Neural cell (in vitro differentiated cells): ENCODE data around the gene FAM107B.

ENCODE experiments used
- CTCF ChIP-seq: fragments of 450-650 bp; IDR thresholded peaks from 2 replicates; pipeline ENCODE4 v1.5.1; 2014; ENCODE audit warnings: antibody characterized with exemption, mild to moderate bottlenecking, moderate library complexity; ENCODE audit not compliant: poor library complexity, severe bottlenecking
- POLR2AphosphoS5 ChIP-seq: IDR thresholded peaks from 2 replicates; pipeline ENCODE4 v1.6.1; 2012
- TF ChIP-seq, protein P1 (sequence below): IDR thresholded peaks from 2 replicates; pipeline ENCODE4 v1.6.1; 2012; ENCODE audit warnings: borderline replicate concordance

GRCh38 chr10:14524691-14525324 lies 249.9 kb downstream of the FAM107B start:
- TF ChIP-seq CTCF (no peak), POLR2AphosphoS5 (no peak)
- TF ChIP-seq, protein P1, sequence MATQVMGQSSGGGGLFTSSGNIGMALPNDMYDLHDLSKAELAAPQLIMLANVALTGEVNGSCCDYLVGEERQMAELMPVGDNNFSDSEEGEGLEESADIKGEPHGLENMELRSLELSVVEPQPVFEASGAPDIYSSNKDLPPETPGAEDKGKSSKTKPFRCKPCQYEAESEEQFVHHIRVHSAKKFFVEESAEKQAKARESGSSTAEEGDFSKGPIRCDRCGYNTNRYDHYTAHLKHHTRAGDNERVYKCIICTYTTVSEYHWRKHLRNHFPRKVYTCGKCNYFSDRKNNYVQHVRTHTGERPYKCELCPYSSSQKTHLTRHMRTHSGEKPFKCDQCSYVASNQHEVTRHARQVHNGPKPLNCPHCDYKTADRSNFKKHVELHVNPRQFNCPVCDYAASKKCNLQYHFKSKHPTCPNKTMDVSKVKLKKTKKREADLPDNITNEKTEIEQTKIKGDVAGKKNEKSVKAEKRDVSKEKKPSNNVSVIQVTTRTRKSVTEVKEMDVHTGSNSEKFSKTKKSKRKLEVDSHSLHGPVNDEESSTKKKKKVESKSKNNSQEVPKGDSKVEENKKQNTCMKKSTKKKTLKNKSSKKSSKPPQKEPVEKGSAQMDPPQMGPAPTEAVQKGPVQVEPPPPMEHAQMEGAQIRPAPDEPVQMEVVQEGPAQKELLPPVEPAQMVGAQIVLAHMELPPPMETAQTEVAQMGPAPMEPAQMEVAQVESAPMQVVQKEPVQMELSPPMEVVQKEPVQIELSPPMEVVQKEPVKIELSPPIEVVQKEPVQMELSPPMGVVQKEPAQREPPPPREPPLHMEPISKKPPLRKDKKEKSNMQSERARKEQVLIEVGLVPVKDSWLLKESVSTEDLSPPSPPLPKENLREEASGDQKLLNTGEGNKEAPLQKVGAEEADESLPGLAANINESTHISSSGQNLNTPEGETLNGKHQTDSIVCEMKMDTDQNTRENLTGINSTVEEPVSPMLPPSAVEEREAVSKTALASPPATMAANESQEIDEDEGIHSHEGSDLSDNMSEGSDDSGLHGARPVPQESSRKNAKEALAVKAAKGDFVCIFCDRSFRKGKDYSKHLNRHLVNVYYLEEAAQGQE = no peak
